T-cell (primary cell): Measurements from ENCODE around the gene SLC35F4. TPM values are rescaled to one million over a fixed set of nuclear protein-coding genes. Genes with fewer than 3 reads are reported as not detected.
"Not testable (repeated sequence)": the region's sequence is repeated elsewhere in the genome, so short reads cannot be mapped to it uniquely, and the experiment has no call there.

Source experiments
- ATAC-seq, 4 experiments: fragments of 200-7000 bp in 3 of 4; fragments of 150-1000 bp in 1 of 4; cut with Tn5 transposase; replicated peaks in 1 of 4; 1 replicate in 3 of 4; 2 replicates in 1 of 4; pipeline ENCODE4 v1.10.0; 2021; ENCODE audit warnings: moderate library complexity in 3 of 4, mild to moderate bottlenecking in 2 of 4, moderate number of reproducible peaks in 1 of 4
- CTCF ChIA-PET, 2 donors: fragments of 300-600 bp; sonication (Branson Sonifier 250); formaldehyde crosslinking; loops; one replicate each; lab custom pipeline; 2022; ENCODE audit warnings: antibody characterized with exemption in 2 of 2; lab: Charles Lee
- POLR2A ChIA-PET, 2 donors: fragments of 300-600 bp; sonication (Branson Sonifier 250); formaldehyde crosslinking; loops; one replicate each; lab custom pipeline; 2022; ENCODE audit warnings: antibody characterized with exemption in 2 of 2; lab: Charles Lee
- DNase-seq, 35 experiments: peaks; one replicate each; pipeline versions ENCODE4 v3.0.0 to v3.0.0-alpha.2; 2013 to 2023
- H3K27ac ChIP-seq: one replicate; pipeline ENCODE4 v1.5.1; 2013; ENCODE audit warnings: low read length
- H3K27me3 ChIP-seq, 2 experiments: replicated peaks in 1 of 2; 1 replicate in 1 of 2; 2 replicates in 1 of 2; pipeline versions ENCODE4 v1.6.1 to v1.7.0; 2013; ENCODE audit warnings: low read length in 1 of 2, mixed read lengths in 1 of 2; ENCODE audit not compliant: control insufficient read depth in 2 of 2, insufficient read depth in 2 of 2; ENCODE audit errors: extremely low read depth in 1 of 2
- H3K36me3 ChIP-seq, 2 donors: 1 replicate in 1 of 2; 2 replicates in 1 of 2; pipeline versions ENCODE4 v1.6.1 to v1.7.0; 2013; ENCODE audit warnings: low read length in 1 of 2; ENCODE audit not compliant: control insufficient read depth in 2 of 2, insufficient read depth in 1 of 2; ENCODE audit errors: extremely low read depth in 1 of 2
- H3K4me1 ChIP-seq, 2 experiments: 1 replicate in 1 of 2; 2 replicates in 1 of 2; pipeline versions ENCODE4 v1.6.1 to v1.7.0; 2013; ENCODE audit warnings: low read length in 2 of 2, mixed read lengths in 1 of 2; ENCODE audit not compliant: insufficient read depth in 2 of 2, control insufficient read depth in 1 of 2; ENCODE audit errors: extremely low read depth in 1 of 2
- H3K4me3 ChIP-seq, 2 donors: 1 replicate in 1 of 2; 2 replicates in 1 of 2; pipeline versions ENCODE4 v1.5.1 to v1.7.0; 2013; ENCODE audit warnings: mild to moderate bottlenecking in 2 of 2, low read length in 1 of 2, moderate library complexity in 1 of 2; ENCODE audit not compliant: control insufficient read depth in 1 of 2; ENCODE audit errors: extremely low read depth in 1 of 2
- H3K9me3 ChIP-seq: 2 replicates; pipeline ENCODE4 v1.7.0; 2013
- H3K27ac Mint-ChIP-seq, 2 donors: one replicate each; pipeline ENCODE4 v1.8.0; 2020 to 2021; ENCODE audit warnings: mild to moderate bottlenecking in 2 of 2, mixed read lengths in 2 of 2
- H3K27me3 Mint-ChIP-seq, 2 donors: one replicate each; pipeline ENCODE4 v1.8.0; 2021 to 2022; ENCODE audit warnings: mixed read lengths in 2 of 2
- H3K36me3 Mint-ChIP-seq: one replicate; pipeline ENCODE4 v1.8.0; 2021; ENCODE audit warnings: mixed read lengths
- H3K4me1 Mint-ChIP-seq, 3 donors: one replicate each; pipeline ENCODE4 v1.8.0; 2020 to 2022; ENCODE audit warnings: mixed read lengths in 3 of 3, mild to moderate bottlenecking in 1 of 3
- H3K4me3 Mint-ChIP-seq, 3 donors: one replicate each; pipeline ENCODE4 v1.8.0; 2020 to 2022; ENCODE audit warnings: mild to moderate bottlenecking in 3 of 3, mixed read lengths in 3 of 3, moderate library complexity in 3 of 3
- H3K9me3 Mint-ChIP-seq, 3 donors: one replicate each; pipeline ENCODE4 v1.8.0; 2020 to 2022; ENCODE audit warnings: mixed read lengths in 3 of 3
- WGBS: methylation state at CpG from one replicate; pipeline ENCODE4 v1.1.5; 2013; ENCODE audit warnings: missing lambda C conversion rate; ENCODE audit not compliant: insufficient coverage; 5-methylcytosine and 5-hydroxymethylcytosine counted together
- total RNA-seq, 35 experiments: library from RNA in 6 of 35; stranded (reverse) in 6 of 35; fragments of 120-200 nt in 1 of 35; gene quantifications; one replicate each; pipeline versions ENCODE4 v1.2.1 to v1.2.4 and lab custom pipeline; 2013 to 2026

The SLC35F4 gene
- total RNA-seq, 5 donors from 2014 or later (not counting 1 experiment from before 2014, with no cell fraction given), result not detected

DNA sequence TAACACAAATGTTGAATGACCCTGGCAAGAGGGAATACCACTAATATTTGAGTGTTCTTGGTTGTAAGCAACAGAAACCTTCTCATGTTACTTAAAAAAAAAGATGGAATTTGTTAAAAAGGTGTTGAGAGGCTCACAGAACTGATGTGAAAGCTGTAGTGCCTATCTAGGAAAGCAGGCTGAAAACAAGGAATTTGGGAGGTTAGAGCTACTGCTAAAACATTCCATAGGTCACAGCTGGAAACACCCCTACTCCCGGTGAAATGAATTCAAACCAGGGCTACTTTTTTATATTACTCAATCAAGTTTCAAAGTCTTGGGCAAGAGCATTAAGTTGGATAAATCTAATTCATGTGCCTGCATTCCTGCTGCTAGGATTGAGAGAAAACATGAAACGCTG, 104.1 kb downstream of the SLC35F4 start:
- H3K36me3 Mint-ChIP-seq, result no peaks in the 10 kb centered on the region
- Histone ChIP-seq H3K9me3 (no peaks in the 10 kb centered on the region), H3K36me3 (no peaks in the 10 kb centered on the region), H3K4me3 (no peak overlapping the region), H3K4me1 (no peaks in the 10 kb centered on the region), H3K27ac (no peak overlapping the region), H3K27me3 (no peaks in the 10 kb centered on the region)
- peaks cover 0 to 9% (median 8%) of the 10 kb centered on the region in 3 donors for H3K9me3 Mint-ChIP-seq
- H3K4me1 Mint-ChIP-seq, result no peaks in the 10 kb centered on the region
- CTCF ChIA-PET, result no interaction called here
- no peak for DNase-seq
- H3K27ac Mint-ChIP-seq, result no peak overlapping the region
- POLR2A ChIA-PET, result no interaction called here
- peaks cover 2 to 5% of the 10 kb centered on the region in 2 donors for H3K27me3 Mint-ChIP-seq
- WGBS, result no CpG with 5 or more reads among the region's 2 CpGs
- no peak for ATAC-seq
- H3K4me3 Mint-ChIP-seq, result no peak overlapping the region

GRCh38 chr14:57760896-57761295, 105.0 kb downstream of the SLC35F4 start:
- H3K9me3 ChIP-seq, result no peaks in the 10 kb centered on the region
- no peak overlapping the region for H3K4me3 Mint-ChIP-seq
- ChIA-PET POLR2A (no interaction called here), CTCF (no interaction called here)
- peaks cover 0 to 9% (median 8%) of the 10 kb centered on the region in 3 donors for H3K9me3 Mint-ChIP-seq
- H3K27me3 Mint-ChIP-seq, result peaks cover 2 to 5% of the 10 kb centered on the region in 2 donors
- H3K36me3 ChIP-seq, result no peaks in the 10 kb centered on the region
- H3K4me1 Mint-ChIP-seq, result no peaks in the 10 kb centered on the region
- H3K4me3 ChIP-seq, result no peak overlapping the region
- H3K4me1 ChIP-seq, result no peaks in the 10 kb centered on the region
- ATAC-seq, result no peak
- no peak overlapping the region for H3K27ac ChIP-seq
- no peak overlapping the region for H3K27ac Mint-ChIP-seq
- DNase-seq, result no peak
- 80% methylated on average over 1 of the region's 2 CpGs for WGBS
- H3K27me3 ChIP-seq, result peaks cover 0 to 2% of the 10 kb centered on the region in 2 experiments
- no peaks in the 10 kb centered on the region for H3K36me3 Mint-ChIP-seq

DNA sequence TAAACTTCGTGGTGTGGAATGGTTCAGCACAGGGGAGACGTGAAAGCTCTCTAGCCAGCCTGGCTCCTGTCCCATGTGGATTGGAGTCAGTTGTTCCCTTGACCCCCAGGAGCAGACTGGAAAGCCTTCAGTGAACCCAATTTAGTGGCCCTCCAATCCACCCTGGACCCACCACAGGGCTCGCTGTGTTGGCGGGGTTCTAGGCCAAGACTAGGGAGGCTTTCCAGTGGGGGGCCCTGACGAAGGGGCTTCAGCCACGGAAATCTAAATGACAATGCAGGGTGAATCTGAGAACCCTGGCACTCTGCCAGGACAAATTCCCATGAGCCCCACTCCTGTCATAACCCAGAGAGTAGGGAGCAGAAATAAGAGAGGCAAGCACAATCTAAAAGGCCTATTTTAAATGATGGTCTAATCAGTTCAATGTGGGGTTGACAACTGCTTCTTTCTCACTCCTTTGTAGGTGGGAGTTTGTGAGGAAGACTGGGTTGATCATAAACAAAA, 110.8 kb downstream of the SLC35F4 start:
- POLR2A ChIA-PET, result no interaction called here
- CTCF ChIA-PET, result interaction anchor here in 1 of 2 donors (0.6 kb wide), 1 partner anchor 1300 kb away, joined by 3 read pairs; no protein-coding TSS in a partner anchor
- no peaks in the 10 kb centered on the region for H3K4me1 Mint-ChIP-seq
- H3K9me3 ChIP-seq, result no peaks in the 10 kb centered on the region
- H3K4me3 Mint-ChIP-seq, result no peak overlapping the region
- no peaks in the 10 kb centered on the region for H3K4me1 ChIP-seq
- peaks cover 0 to 4% of the 10 kb centered on the region in 2 experiments for H3K27me3 ChIP-seq
- H3K36me3 Mint-ChIP-seq, result no peaks in the 10 kb centered on the region
- H3K4me3 ChIP-seq, result no peak overlapping the region
- WGBS, result 87% methylated on average over 3 of the region's 6 CpGs
- peaks cover 0 to 4% (median 3%) of the 10 kb centered on the region in 3 donors for H3K9me3 Mint-ChIP-seq
- no peaks in the 10 kb centered on the region for H3K36me3 ChIP-seq
- no peak overlapping the region for H3K27ac ChIP-seq
- no peak overlapping the region for H3K27ac Mint-ChIP-seq
- no peak for DNase-seq
- H3K27me3 Mint-ChIP-seq, result no peaks in the 10 kb centered on the region
- ATAC-seq, result no peak

DNA sequence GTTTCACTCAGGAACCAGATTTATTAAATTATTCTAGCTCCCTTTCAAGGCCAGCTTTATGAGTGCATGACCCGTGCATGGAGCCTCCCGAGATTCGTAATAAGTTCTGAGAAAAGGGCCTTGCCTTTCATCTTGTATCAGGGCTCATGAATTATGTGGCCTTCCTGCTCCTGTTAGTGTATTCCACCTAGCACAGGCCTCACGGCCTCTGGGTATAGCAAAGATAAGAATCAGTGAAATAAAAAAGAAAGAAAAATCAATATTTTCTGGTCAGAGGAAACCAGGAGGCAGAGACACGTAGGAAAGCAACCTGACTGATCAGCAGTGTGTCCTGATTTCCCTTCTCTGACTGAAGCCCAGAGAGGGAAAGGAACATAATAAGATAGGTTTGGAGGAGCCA, 111.4 kb downstream of the SLC35F4 start:
- H3K27ac Mint-ChIP-seq, result no peak overlapping the region
- H3K27me3 Mint-ChIP-seq, result no peaks in the 10 kb centered on the region
- H3K9me3 ChIP-seq, result no peaks in the 10 kb centered on the region
- H3K9me3 Mint-ChIP-seq, result peaks cover 0 to 3% (median 0%) of the 10 kb centered on the region in 3 donors
- H3K36me3 ChIP-seq, result no peaks in the 10 kb centered on the region
- no peak overlapping the region for H3K4me3 Mint-ChIP-seq
- ATAC-seq (no peak), DNase-seq (no peak)
- no peaks in the 10 kb centered on the region for H3K4me1 ChIP-seq
- ChIA-PET POLR2A (no interaction called here), CTCF (no interaction called here)
- WGBS, result 75% methylated on average over 5 of the region's 5 CpGs
- H3K4me1 Mint-ChIP-seq, result no peaks in the 10 kb centered on the region
- H3K4me3 ChIP-seq, result no peak overlapping the region
- H3K27ac ChIP-seq, result no peak overlapping the region
- H3K36me3 Mint-ChIP-seq, result no peaks in the 10 kb centered on the region
- H3K27me3 ChIP-seq, result peaks cover 0 to 4% of the 10 kb centered on the region in 2 experiments

- CTCF ChIA-PET, result no interaction called here
- Histone ChIP-seq H3K36me3 (no peaks in the 10 kb centered on the region), H3K27me3 (peaks cover 0 to 4% of the 10 kb centered on the region in 2 experiments), H3K4me1 (no peaks in the 10 kb centered on the region), H3K9me3 (no peaks in the 10 kb centered on the region), H3K4me3 (no peak overlapping the region), H3K27ac (no peak overlapping the region)
- no peak overlapping the region for H3K4me3 Mint-ChIP-seq
- no peaks in the 10 kb centered on the region for H3K27me3 Mint-ChIP-seq
- POLR2A ChIA-PET, result no interaction called here
- ATAC-seq (no peak), DNase-seq (no peak)
- 100% methylated on average over 1 of the region's 4 CpGs for WGBS
- H3K9me3 Mint-ChIP-seq, result peaks cover 0 to 3% (median 0%) of the 10 kb centered on the region in 3 donors
- H3K36me3 Mint-ChIP-seq, result no peaks in the 10 kb centered on the region
- H3K4me1 Mint-ChIP-seq, result no peaks in the 10 kb centered on the region
- H3K27ac Mint-ChIP-seq, result no peak overlapping the region
These were observed 112.1 kb downstream of the SLC35F4 start for GRCh38 chr14:57753821-57754220.

GRCh38 chr14:57752142-57752695, 113.7 kb downstream of the SLC35F4 start:
- H3K27me3 ChIP-seq, H3K9me3 Mint-ChIP-seq, H3K4me3 ChIP-seq, CTCF ChIA-PET, POLR2A ChIA-PET, H3K4me1 ChIP-seq, H3K27me3 Mint-ChIP-seq, ATAC-seq, H3K27ac Mint-ChIP-seq, H3K4me1 Mint-ChIP-seq, H3K27ac ChIP-seq, H3K36me3 ChIP-seq, H3K4me3 Mint-ChIP-seq, H3K36me3 Mint-ChIP-seq, DNase-seq, H3K9me3 ChIP-seq: not testable (repeated sequence)
- WGBS, result 70% methylated on average over 5 of the region's 11 CpGs
